A673 (cell line): ENCODE measurements around the gene ZBED1.

ENCODE experiments used
- EZH2 ChIP-seq: fragments of 200-600 bp; sonication (generic); IDR thresholded peaks from 2 replicates; pipeline ENCODE4 v1.6.1; 2017; ENCODE audit warnings: borderline replicate concordance, low read depth, mild to moderate bottlenecking, mixed read lengths, antibody characterized with exemption, low read length; ENCODE audit not compliant: poor library complexity, severe bottlenecking
- TF ChIP-seq, protein P1 (sequence below): fragments of 300-800, 200-600 bp; sonication (generic); conservative IDR thresholded peaks from 2 replicates; pipeline ENCODE4 v1.5.1; 2017; ENCODE audit warnings: low read depth, mild to moderate bottlenecking, antibody characterized with exemption, low read length, moderate library complexity, mixed read lengths

GRCh38 chrX:2463973-2464676 is 36.7 kb downstream of the ZBED1 start:
- TF ChIP-seq, protein P1, sequence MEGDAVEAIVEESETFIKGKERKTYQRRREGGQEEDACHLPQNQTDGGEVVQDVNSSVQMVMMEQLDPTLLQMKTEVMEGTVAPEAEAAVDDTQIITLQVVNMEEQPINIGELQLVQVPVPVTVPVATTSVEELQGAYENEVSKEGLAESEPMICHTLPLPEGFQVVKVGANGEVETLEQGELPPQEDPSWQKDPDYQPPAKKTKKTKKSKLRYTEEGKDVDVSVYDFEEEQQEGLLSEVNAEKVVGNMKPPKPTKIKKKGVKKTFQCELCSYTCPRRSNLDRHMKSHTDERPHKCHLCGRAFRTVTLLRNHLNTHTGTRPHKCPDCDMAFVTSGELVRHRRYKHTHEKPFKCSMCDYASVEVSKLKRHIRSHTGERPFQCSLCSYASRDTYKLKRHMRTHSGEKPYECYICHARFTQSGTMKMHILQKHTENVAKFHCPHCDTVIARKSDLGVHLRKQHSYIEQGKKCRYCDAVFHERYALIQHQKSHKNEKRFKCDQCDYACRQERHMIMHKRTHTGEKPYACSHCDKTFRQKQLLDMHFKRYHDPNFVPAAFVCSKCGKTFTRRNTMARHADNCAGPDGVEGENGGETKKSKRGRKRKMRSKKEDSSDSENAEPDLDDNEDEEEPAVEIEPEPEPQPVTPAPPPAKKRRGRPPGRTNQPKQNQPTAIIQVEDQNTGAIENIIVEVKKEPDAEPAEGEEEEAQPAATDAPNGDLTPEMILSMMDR, result no peak
- TF ChIP-seq EZH2, result no peak
